HG03066 (cell line): Measurements from ENCODE around the gene SH2B2.

Experiments used
- ATAC-seq: cut with Tn5 transposase; IDR thresholded peaks from one replicate; pipeline ENCODE4 v1.9.1; 2021; ENCODE audit warnings: low read depth; ENCODE audit not compliant: unreplicated experiment

Gene SH2B2

GRCh38 chr7:102264367-102264891 lies 22.2 kb upstream of the SH2B2 start:
- no peak for ATAC-seq

- ATAC-seq, result no peak
These were observed 20.1 kb upstream of the SH2B2 start for GRCh38 chr7:102266541-102266940.

- no peak for ATAC-seq
These were observed 18.0 kb upstream of the SH2B2 start for GRCh38 chr7:102268635-102269034.

- ATAC-seq, result no peak
These were observed 16.3 kb upstream of the SH2B2 start for GRCh38 chr7:102270178-102270887.

GRCh38 chr7:102271158-102271798 lies 15.4 kb upstream of the SH2B2 start:
- no peak for ATAC-seq

- peak; percentile 76 for ATAC-seq
These were observed 14.4 kb upstream of the SH2B2 start for GRCh38 chr7:102272075-102272916.

GRCh38 chr7:102272917-102273748 lies 13.5 kb upstream of the SH2B2 start:
- no peak for ATAC-seq

- no peak for ATAC-seq
These were observed 12.6 kb upstream of the SH2B2 start for GRCh38 chr7:102273749-102274712.

GRCh38 chr7:102275123-102275703 lies 11.5 kb upstream of the SH2B2 start:
- no peak for ATAC-seq

GRCh38 chr7:102277901-102278300 lies 8.8 kb upstream of the SH2B2 start:
- ATAC-seq, result no peak

- peak; percentile 81 for ATAC-seq
These were observed 6.9 kb upstream of the SH2B2 start for GRCh38 chr7:102279537-102280400.

GRCh38 chr7:102280521-102280920 lies 6.1 kb upstream of the SH2B2 start:
- no peak for ATAC-seq

- ATAC-seq, result no peak
These were observed 4.9 kb upstream of the SH2B2 start for GRCh38 chr7:102281785-102282184.

GRCh38 chr7:102282465-102283362 lies 4.0 kb upstream of the SH2B2 start:
- ATAC-seq, result no peak

- ATAC-seq, result no peak
These were observed 3.0 kb upstream of the SH2B2 start for GRCh38 chr7:102283477-102284189.

GRCh38 chr7:102284399-102284798 lies 2.3 kb upstream of the SH2B2 start:
- no peak for ATAC-seq
